Neuronal stem cell (in vitro differentiated cells): ENCODE data around the gene CHST11.
A peak's percentile ranks its signal among the peaks of the same experiment; 100 is the strongest.

Experiments used
- small RNA-seq: library from polyadenylated mRNA; stranded (forward); fragments of <200 nt; extraction: miRNeasy Mini kit (QIAGEN cat#:217004); gene quantifications from one replicate; pipeline ENCODE3, GENCODE V24; 2013; ENCODE audit not compliant: insufficient read depth

CHST11 gene

Small RNA genes within 50 kb of the gene (small RNA-seq; reads per million reads assigned to genes)
- 5.1 reads per million, percentile 21 among the genes with 10 or more reads in this experiment for gene MIR3922
